HCT116 (cell line): ENCODE measurements around the gene CISD2. TPM values are rescaled to one million over a fixed set of nuclear protein-coding genes. Genes with fewer than 3 reads are reported as not detected.
"Not testable (repeated sequence)": the region's sequence is repeated elsewhere in the genome, so short reads cannot be mapped to it uniquely, and the experiment has no call there.

Experiments
- ATAC-seq: fragments of 200-7000 bp; cut with Tn5 transposase; 2 replicates; pipeline ENCODE4 v1.9.1; 2020; ENCODE audit warnings: mild to moderate bottlenecking, moderate library complexity
- BruUV-seq: library from RNA; stranded (reverse); fragments of 400-500 nt; replicated peaks from 2 replicates; lab custom pipeline; 2021; lab: Mats Ljungman, UMichigan
- CTCF ChIA-PET: fragments of 300-600 bp; sonication (Branson Sonifier 250); formaldehyde crosslinking; loops from one replicate; lab custom pipeline; 2021; ENCODE audit warnings: antibody characterized with exemption; lab: Charles Lee
- POLR2A ChIA-PET: fragments of 300-600, 350-600 bp; sonication (Branson Sonifier 250); formaldehyde crosslinking; loops from one replicate; lab custom pipeline; 2021; ENCODE audit warnings: antibody characterized with exemption; lab: Charles Lee
- RAD21 ChIA-PET, 2 experiments: fragments of 300-600 bp; sonication (Branson Sonifier 250); formaldehyde crosslinking; loops; one replicate each; lab custom pipeline; 2023; ENCODE audit warnings: low total read pairs in 2 of 2; ENCODE audit not compliant: uncharacterized antibody in 2 of 2, unreplicated experiment in 2 of 2, low non-redundant PET in 1 of 2; lab: Charles Lee
- DNase-seq: peaks from one replicate; pipeline ENCODE4 v3.0.0-alpha.2; 2010; ENCODE audit warnings: low read depth, low spot score
- H2AFZ ChIP-seq: fragments of 200-600 bp; shearing (Covaris generic), sonication (generic); 2 replicates; pipeline ENCODE4 v1.6.1; 2017; ENCODE audit warnings: low read depth, mixed run types, mixed read lengths, antibody characterized with exemption, low read length; ENCODE audit not compliant: poor library complexity, severe bottlenecking
- H3K27ac ChIP-seq: 2 replicates; pipeline ENCODE4 v1.5.1; 2012; ENCODE audit warnings: low read depth, low read length
- H3K27me3 ChIP-seq: fragments of 200-600 bp; sonication (generic); 2 replicates; pipeline ENCODE4 v1.6.1; 2016; ENCODE audit warnings: mixed run types, low read length, mixed read lengths; ENCODE audit not compliant: insufficient read depth
- H3K36me3 ChIP-seq, 2 experiments: fragments of 200-500 bp in 1 of 2; fragments of 200-600 bp in 1 of 2; sonication (Bioruptor generic) in 1 of 2; sonication (generic) in 1 of 2; 2 replicates each; pipeline versions ENCODE4 v1.5.1 to v1.6.1; 2014 to 2016; ENCODE audit warnings: low read length in 2 of 2, inconsistent platforms in 1 of 2, mixed read lengths in 1 of 2, mixed run types in 1 of 2; ENCODE audit not compliant: insufficient read depth in 2 of 2, control insufficient read depth in 1 of 2
- H3K4me1 ChIP-seq, 2 experiments: fragments of 200-600 bp in 1 of 2; sonication (generic) in 1 of 2; 2 replicates each; pipeline versions ENCODE4 v1.5.1 to v1.6.1; 2012 to 2017; ENCODE audit warnings: low read length in 2 of 2, inconsistent platforms in 1 of 2, mild to moderate bottlenecking in 1 of 2, mixed read lengths in 1 of 2, mixed run types in 1 of 2, moderate library complexity in 1 of 2; ENCODE audit not compliant: insufficient read depth in 2 of 2, control insufficient read depth in 1 of 2
- H3K4me2 ChIP-seq: fragments of 200-600 bp; sonication (generic); 2 replicates; pipeline ENCODE4 v1.6.1; 2017; ENCODE audit warnings: mixed run types, low read length, mixed read lengths
- H3K4me3 ChIP-seq, 2 experiments: fragments of 200-600 bp in 1 of 2; sonication (generic) in 1 of 2; replicated peaks in 1 of 2; 2 replicates each; pipeline ENCODE4 v1.5.1; 2011 to 2016; ENCODE audit warnings: low read length in 2 of 2, control low read depth in 1 of 2, low read depth in 1 of 2, mild to moderate bottlenecking in 1 of 2, mixed read lengths in 1 of 2, mixed run types in 1 of 2
- H3K79me2 ChIP-seq: fragments of 200-600 bp; sonication (generic); 2 replicates; pipeline ENCODE4 v1.6.1; 2017; ENCODE audit warnings: mild to moderate bottlenecking, mixed run types, low read length, moderate library complexity, mixed read lengths; ENCODE audit not compliant: insufficient read depth
- H3K9ac ChIP-seq: fragments of 200-600 bp; sonication (generic); 2 replicates; pipeline ENCODE4 v1.6.1; 2016; ENCODE audit warnings: low read length, mixed read lengths
- H3K9me2 ChIP-seq: fragments of 200-600 bp; sonication (generic), shearing (Covaris generic); 2 replicates; pipeline ENCODE4 v1.6.1; 2017; ENCODE audit warnings: mixed run types, mild to moderate bottlenecking, moderate library complexity; ENCODE audit not compliant: insufficient read depth
- H3K9me3 ChIP-seq, 2 experiments: fragments of 200-500 bp in 1 of 2; fragments of 200-600 bp in 1 of 2; sonication (Bioruptor generic) in 1 of 2; sonication (generic) in 1 of 2; 2 replicates each; pipeline ENCODE4 v1.6.1; 2014 to 2017; ENCODE audit warnings: low read length in 2 of 2, mixed read lengths in 2 of 2, inconsistent platforms in 1 of 2, low read depth in 1 of 2, mild to moderate bottlenecking in 1 of 2, mixed run types in 1 of 2, moderate library complexity in 1 of 2; ENCODE audit not compliant: control insufficient read depth in 1 of 2, insufficient read depth in 1 of 2
- H4K20me1 ChIP-seq: fragments of 200-600 bp; sonication (generic), shearing (Covaris generic); 2 replicates; pipeline ENCODE4 v1.6.1; 2017; ENCODE audit warnings: mixed run types, mild to moderate bottlenecking, moderate library complexity; ENCODE audit not compliant: insufficient read depth
- ATF3 ChIP-seq: IDR thresholded peaks from 2 replicates; pipeline ENCODE4 v1.6.1; 2012
- ELF1 ChIP-seq: IDR thresholded peaks from 2 replicates; pipeline ENCODE4 v1.6.1; 2012; ENCODE audit warnings: low read depth, borderline replicate concordance
- FOSL1 ChIP-seq: IDR thresholded peaks from 2 replicates; pipeline ENCODE4 v1.6.1; 2012; ENCODE audit warnings: low read depth
- POLR2AphosphoS5 ChIP-seq: IDR thresholded peaks from 2 replicates; pipeline ENCODE4 v1.6.1; 2011; ENCODE audit warnings: mild to moderate bottlenecking, low read depth, low read length, moderate library complexity
- RAD21 ChIP-seq: IDR thresholded peaks from 2 replicates; pipeline ENCODE4 v1.6.1; 2012; ENCODE audit warnings: low read depth, mild to moderate bottlenecking
- REST ChIP-seq: IDR thresholded peaks from 2 replicates; pipeline ENCODE4 v1.6.1; 2012; ENCODE audit warnings: low read depth
- SIN3A ChIP-seq: IDR thresholded peaks from 2 replicates; pipeline ENCODE4 v1.6.1; 2012; ENCODE audit warnings: low read depth
- ZNF274 ChIP-seq: fragments of 200-500 bp; sonication (Bioruptor generic); IDR thresholded peaks from 2 replicates; pipeline ENCODE4 v1.6.1; 2014; ENCODE audit warnings: mild to moderate bottlenecking, low read depth, low read length, inconsistent platforms
- intact Hi-C: fragments of 100-400 bp; cut with micrococcal nuclease; formaldehyde crosslinking; loops from 2 replicates; pipeline ENCODE4 v1.10.0; 2022
- total RNA-seq: library from RNA; stranded (reverse); gene quantifications from one replicate; pipeline ENCODE4 v1.2.1, GENCODE V29; 2021; ENCODE audit not compliant: unreplicated experiment

CISD2 gene
- total RNA-seq, 1 experiment from 2014 or later, result 38.9 TPM

- DNase-seq, H3K9me2 ChIP-seq, H3K27me3 ChIP-seq, H2AFZ ChIP-seq, H3K9me3 ChIP-seq, H3K4me1 ChIP-seq, BruUV-seq, H3K9ac ChIP-seq, H3K4me2 ChIP-seq, CTCF ChIA-PET, H4K20me1 ChIP-seq, intact Hi-C loops, H3K27ac ChIP-seq, ATAC-seq, H3K36me3 ChIP-seq, POLR2A ChIA-PET, RAD21 ChIA-PET, H3K79me2 ChIP-seq, H3K4me3 ChIP-seq: not testable (repeated sequence)
Measured at GRCh38 chr4:102897610-102898009, 28.8 kb downstream of the CISD2 start.

- ChIA-PET CTCF (no interaction called here), RAD21 (no interaction called here), POLR2A (no interaction called here)
- H3K9me3 ChIP-seq, result no peaks in the 10 kb centered on the region
- H3K4me1 ChIP-seq, result peaks cover 0 to 3% of the 10 kb centered on the region in 2 experiments; a peak in 1 of 4 replicates
- H2AFZ ChIP-seq, result no peak overlapping the region
- no peak overlapping the region for H3K27ac ChIP-seq
- H3K9ac ChIP-seq, result no peak overlapping the region
- no peak for DNase-seq
- H3K27me3 ChIP-seq, result no peaks in the 10 kb centered on the region
- intact Hi-C loops, result no loop called here
- no peaks in the 10 kb centered on the region for H3K79me2 ChIP-seq
- no peak overlapping the region for H3K4me2 ChIP-seq
- H3K9me2 ChIP-seq, result no peaks in the 10 kb centered on the region
- TF ChIP-seq SIN3A, result no peak
- BruUV-seq, result no TSS peak
- H3K4me3 ChIP-seq, result no peak overlapping the region
- H4K20me1 ChIP-seq, result no peaks in the 10 kb centered on the region
- no peak for ATAC-seq
- H3K36me3 ChIP-seq, result no peaks in the 10 kb centered on the region
Measured at GRCh38 chr4:102901804-102902203, 33.0 kb downstream of the CISD2 start.

- Histone ChIP-seq H3K4me1 (no peaks in the 10 kb centered on the region), H3K4me2 (no peak overlapping the region), H3K27ac (no peak overlapping the region), H4K20me1 (no peaks in the 10 kb centered on the region), H3K9me3 (0 out of 4 replicates have a peak, but pooled peaks cover 0 to 3% of the 10 kb centered on the region in 2 experiments), H2AFZ (no peak overlapping the region), H3K9ac (no peak overlapping the region), H3K4me3 (no peak overlapping the region), H3K9me2 (no peaks in the 10 kb centered on the region), H3K36me3 (no peaks in the 10 kb centered on the region), H3K27me3 (no peaks in the 10 kb centered on the region), H3K79me2 (no peaks in the 10 kb centered on the region)
- intact Hi-C loops, result no loop called here
- no TSS peak for BruUV-seq
- RAD21 ChIA-PET, result no interaction called here
- DNase-seq, result no peak
- CTCF ChIA-PET, result no interaction called here
- ATAC-seq, result no peak
- POLR2A ChIA-PET, result no interaction called here
- no peak for TF ChIP-seq POLR2AphosphoS5
- TF ChIP-seq ATF3, result no peak
- TF ChIP-seq FOSL1, result no peak
- TF ChIP-seq ELF1, result no peak
- no peak for TF ChIP-seq ZNF274
- TF ChIP-seq RAD21, result no peak
- no peak for TF ChIP-seq REST
Measured at GRCh38 chr4:102918859-102919258, 50.1 kb downstream of the CISD2 start.
